SK-N-MC (cell line): Measurements from ENCODE around the gene BBS1.

ENCODE experiments used
- EZH2 ChIP-seq: fragments of 200-600 bp; sonication (generic); IDR thresholded peaks from one replicate; pipeline ENCODE4 v1.6.1; 2017; ENCODE audit warnings: antibody characterized with exemption
- POLR2AphosphoS5 ChIP-seq: IDR thresholded peaks from 2 replicates; pipeline ENCODE4 v1.6.1; 2012; ENCODE audit warnings: mild to moderate bottlenecking, low read depth, low read length, borderline replicate concordance

DNA sequence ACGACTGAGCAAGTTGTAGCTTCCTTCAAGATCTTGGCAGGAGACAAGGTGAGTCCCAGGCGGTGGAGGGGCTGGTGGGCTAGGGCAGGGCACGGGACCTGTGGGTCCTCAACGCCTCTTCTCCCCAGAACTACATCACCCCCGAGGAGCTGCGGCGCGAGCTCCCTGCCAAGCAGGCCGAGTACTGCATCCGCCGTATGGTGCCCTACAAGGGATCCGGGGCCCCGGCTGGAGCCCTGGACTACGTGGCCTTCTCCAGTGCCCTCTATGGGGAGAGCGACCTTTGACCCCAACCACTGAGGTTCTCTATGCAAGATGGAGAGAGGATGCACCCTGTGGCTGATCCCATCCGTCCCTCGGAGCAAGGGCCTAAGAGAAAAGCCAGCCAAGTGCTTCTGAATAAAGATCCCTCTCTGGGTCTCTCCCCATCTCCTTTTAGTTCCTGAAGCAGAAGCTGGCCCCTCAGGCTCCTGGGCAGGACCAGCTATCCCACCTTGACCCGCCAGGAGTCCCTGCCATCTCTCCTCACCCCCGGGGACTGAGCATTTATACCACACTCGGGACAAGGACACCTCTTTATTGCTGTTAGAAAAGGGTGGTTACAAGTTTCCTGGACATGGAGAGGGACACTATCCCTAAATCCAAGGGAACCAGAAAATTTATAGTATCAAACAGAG is 52.6 kb downstream of the BBS1 start:
- TF ChIP-seq POLR2AphosphoS5 (no peak), EZH2 (no peak)
